ENCODE results near the gene USP9X. TPM values are rescaled to one million over a fixed set of nuclear protein-coding genes. Genes with fewer than 3 reads are reported as not detected.

Gene USP9X
- total and polyA plus RNA-seq, 2 of the 8 experiments (the other 6 are each of a cell fraction or from before 2014, with no cell fraction given) = 79.2 to 300 TPM

GRCh38 chrX:41036668-41037326 is 48.4 kb upstream of the USP9X start:
- no peak for DNase-seq (ENCODE audit: low read depth in 1 of 2, low spot score in 2 of 2)
- Histone ChIP-seq H3K79me1 (ENCODE audit: low read depth, low read length) (no peaks in the 10 kb centered on the region), H4K91ac (replicated peaks; ENCODE audit: insufficient read length, low read length) (no peak overlapping the region), H3K9ac (replicated peaks in 1 of 4; ENCODE audit: extremely low read depth in 1 of 4, low read depth in 3 of 4, low read length in 3 of 4) (no peak overlapping the region), H3K27me3 (replicated peaks in 1 of 4; ENCODE audit: control insufficient read depth in 3 of 4, extremely low read depth in 1 of 4, insufficient read depth in 3 of 4, low read length in 3 of 4) (no peaks in the 10 kb centered on the region), H3K27ac (ENCODE audit: low read depth, low read length) (no peak overlapping the region), H2BK15ac (ENCODE audit: low read length) (no peak overlapping the region), H3K18ac (ENCODE audit: extremely low read depth, low read length) (no peak overlapping the region), H2BK20ac (ENCODE audit: low read length) (no peak overlapping the region), H3K4ac (replicated peaks; ENCODE audit: insufficient read length, low read depth, low read length) (no peak overlapping the region), H3K23me2 (ENCODE audit: low read depth, low read length) (no peaks in the 10 kb centered on the region), H4K5ac (ENCODE audit: insufficient read length, low read depth, low read length) (no peak overlapping the region), H3K4me3 (ENCODE audit: extremely low read depth in 1 of 4, insufficient read depth in 2 of 4, low read depth in 3 of 4, low read length in 4 of 4) (no peak overlapping the region), H3K36me3 (ENCODE audit: control insufficient read depth in 2 of 4, insufficient read depth in 4 of 4, low read length in 3 of 4) (no peaks in the 10 kb centered on the region), H4K8ac (ENCODE audit: extremely low read depth, insufficient read depth, low read length) (no peak overlapping the region), H2BK120ac (replicated peaks; ENCODE audit: low read depth, low read length) (no peak overlapping the region), H2AFZ (ENCODE audit: low read length) (no peak overlapping the region), H2BK5ac (ENCODE audit: low read depth, low read length) (no peak overlapping the region), H3K4me2 (ENCODE audit: insufficient read depth in 1 of 2, low read depth in 2 of 2, low read length in 2 of 2) (no peak overlapping the region), H3K23ac (ENCODE audit: insufficient read length) (no peak overlapping the region), H3K9me3 (ENCODE audit: insufficient read depth in 2 of 2, low read depth in 1 of 2, low read length in 1 of 2) (no peaks in the 10 kb centered on the region), H3K4me1 (replicated peaks in 1 of 4; ENCODE audit: control insufficient read depth in 3 of 4, insufficient read depth in 4 of 4, low read length in 3 of 4) (peaks cover 0 to 2% (median 0%) of the 10 kb centered on the region in 4 experiments; a peak in 1 of 7 replicates), H3K14ac (ENCODE audit: insufficient read length) (no peak overlapping the region), H2AK5ac (ENCODE audit: low read depth, low read length) (no peak overlapping the region), H4K20me1 (replicated peaks in 1 of 2; ENCODE audit: control insufficient read depth in 1 of 2, insufficient read depth in 2 of 2, low read length in 2 of 2) (no peaks in the 10 kb centered on the region), H3K79me2 (ENCODE audit: control insufficient read depth in 1 of 2, insufficient read depth in 2 of 2, low read length in 2 of 2) (no peaks in the 10 kb centered on the region), H2BK12ac (ENCODE audit: low read depth, low read length) (no peak overlapping the region), H3K56ac (replicated peaks; ENCODE audit: insufficient read length, low read depth, low read length) (no peak overlapping the region)
- no peak for FAIRE-seq
- WGBS, 2 experiments (ENCODE audit: extremely low coverage in 1 of 2, insufficient coverage in 1 of 2, insufficient read length in 1 of 2, insufficient replicate concordance in 2 of 2, low coverage in 1 of 2, low lambda C conversion rate in 2 of 2, missing lambda C conversion rate in 1 of 2) = 94% methylated on average over 5 of the region's 9 CpGs; no CpG with 5 or more reads in 1 of the 2 experiments
- CTCF ChIA-PET (ENCODE audit: partially characterized antibody) = interaction anchor here (0.8 kb wide), 1 partner anchor 105 kb away, joined by 3 read pairs; no protein-coding TSS in a partner anchor
- POLR2A ChIA-PET (ENCODE audit: partially characterized antibody) = no interaction called here
- no peak for TF ChIP-seq SRF (IDR thresholded peaks at IDR 0.05; ENCODE audit: low read depth, low read length)
- no peak for TF ChIP-seq RNF2 (IDR thresholded peaks at IDR 0.05; ENCODE audit: borderline replicate concordance, low read depth, low read length, missing control alignments, poor library complexity, severe bottlenecking)
- TF ChIP-seq CHD2 (IDR thresholded peaks at IDR 0.05; ENCODE audit: low read length) = no peak
- no peak for TF ChIP-seq KDM4A (IDR thresholded peaks at IDR 0.05; ENCODE audit: low read depth, low read length, severe bottlenecking)
- no peak for TF ChIP-seq TCF12 (IDR thresholded peaks at IDR 0.05; ENCODE audit: low read depth, low read length)
- TF ChIP-seq TAF1 (IDR thresholded peaks at IDR 0.05; ENCODE audit: low read depth, low read length) = no peak
- no peak for TF ChIP-seq SUZ12 (IDR thresholded peaks at IDR 0.05; ENCODE audit: low read length)
- TF ChIP-seq CHD1 (IDR thresholded peaks at IDR 0.05; ENCODE audit: low read depth, low read length) = no peak
- no peak for TF ChIP-seq MAFK (IDR thresholded peaks at IDR 0.05; ENCODE audit: low read depth, low read length)
- no peak for TF ChIP-seq ATF3 (IDR thresholded peaks at IDR 0.05; ENCODE audit: insufficient read depth, low read depth, low read length)
- no peak for TF ChIP-seq BACH1 (IDR thresholded peaks at IDR 0.05; ENCODE audit: low read length)
- no peak for TF ChIP-seq YY1 (IDR thresholded peaks at IDR 0.05; ENCODE audit: low read depth, low read length)
- no peak for TF ChIP-seq SIX5 (IDR thresholded peaks at IDR 0.05; ENCODE audit: low read depth, low read length)
- no peak for TF ChIP-seq NANOG (IDR thresholded peaks at IDR 0.05; ENCODE audit: insufficient read depth, low read depth, low read length, poor library complexity, severe bottlenecking)

All from H1 (cell line).